EH (cell line): ENCODE data around the gene MRPS5.

ENCODE experiments used
- DNase-seq: peaks from one replicate; pipeline ENCODE4 v3.0.0-alpha.2; 2015; ENCODE audit warnings: low read depth

The MRPS5 gene

GRCh38 chr2:95087379-95087778 lies 34.2 kb downstream of the MRPS5 start:
- no peak for DNase-seq

GRCh38 chr2:95086017-95086416 lies 35.6 kb downstream of the MRPS5 start:
- no peak for DNase-seq

GRCh38 chr2:95082477-95082876 lies 39.1 kb downstream of the MRPS5 start:
- no peak for DNase-seq

- peak; percentile 3 for DNase-seq
Observed at GRCh38 chr2:95079199-95079683, 42.4 kb downstream of the MRPS5 start.

- no peak for DNase-seq
Observed at GRCh38 chr2:95077861-95078603, 43.6 kb downstream of the MRPS5 start.

GRCh38 chr2:95077530-95077825 lies 44.1 kb downstream of the MRPS5 start:
- no peak for DNase-seq

GRCh38 chr2:95076705-95077529 lies 44.7 kb downstream of the MRPS5 start:
- peak; percentile 51 for DNase-seq

- no peak for DNase-seq
Observed at GRCh38 chr2:95075440-95076132, 46.0 kb downstream of the MRPS5 start.

- no peak for DNase-seq
Observed at GRCh38 chr2:95074663-95075439, 46.8 kb downstream of the MRPS5 start.

- DNase-seq = no peak
Observed at GRCh38 chr2:95073856-95074662, 47.5 kb downstream of the MRPS5 start.

GRCh38 chr2:95072424-95072823 lies 49.2 kb downstream of the MRPS5 start:
- no peak for DNase-seq

GRCh38 chr2:95071856-95072255 lies 49.8 kb downstream of the MRPS5 start:
- no peak for DNase-seq

GRCh38 chr2:95069465-95069864 lies 52.1 kb downstream of the MRPS5 start:
- DNase-seq = no peak

- DNase-seq = no peak
Observed at GRCh38 chr2:95068256-95068655, 53.4 kb downstream of the MRPS5 start.

- no peak for DNase-seq
Observed at GRCh38 chr2:95063086-95063958, 58.3 kb downstream of the MRPS5 start.

GRCh38 chr2:95062242-95063085 lies 59.1 kb downstream of the MRPS5 start:
- no peak for DNase-seq

- DNase-seq = no peak
Observed at GRCh38 chr2:95061601-95062183, 59.9 kb downstream of the MRPS5 start.

GRCh38 chr2:95061119-95061512 lies 60.5 kb downstream of the MRPS5 start:
- no peak for DNase-seq
